GM23338 (cell line): ENCODE data around the gene PPDPF.

Experiments
- CREB1 ChIP-seq: fragments of 250-450 bp; sonication (Bioruptor Pico); IDR thresholded peaks from 2 replicates; pipeline ENCODE4 v1.5.0; 2020; ENCODE audit warnings: low read depth, mild to moderate bottlenecking, moderate library complexity
- EZH2 ChIP-seq: fragments of 200-600 bp; sonication (generic); IDR thresholded peaks from one replicate; pipeline ENCODE4 v1.8.0; 2017; ENCODE audit warnings: antibody characterized with exemption, mild to moderate bottlenecking, low read depth; ENCODE audit not compliant: unreplicated experiment
- EZH2phosphoT487 ChIP-seq: fragments of 200-600 bp; sonication (generic); IDR thresholded peaks from one replicate; pipeline ENCODE4 v1.8.1; 2018; ENCODE audit warnings: antibody characterized with exemption; ENCODE audit not compliant: unreplicated experiment
- JUNB ChIP-seq: IDR thresholded peaks from one replicate; pipeline ENCODE4 v1.6.1; 2016; ENCODE audit warnings: antibody characterized with exemption; ENCODE audit not compliant: unreplicated experiment
- POLR2AphosphoS5 ChIP-seq: IDR thresholded peaks from 2 replicates; pipeline ENCODE4 v1.6.1; 2016; ENCODE audit warnings: antibody characterized with exemption, low read depth
- STAT1 ChIP-seq: IDR thresholded peaks from one replicate; pipeline ENCODE4 v1.6.1; 2016; ENCODE audit warnings: antibody characterized with exemption; ENCODE audit not compliant: unreplicated experiment
- ZNF331 ChIP-seq: fragments of 250-450 bp; sonication (Bioruptor Pico); IDR thresholded peaks from 2 replicates; pipeline ENCODE4 v1.5.0; 2020; ENCODE audit warnings: low read depth, mild to moderate bottlenecking, moderate library complexity
- TF ChIP-seq, protein P1 (sequence below): IDR thresholded peaks from one replicate; pipeline ENCODE4 v1.6.1; 2018; ENCODE audit warnings: antibody characterized with exemption; ENCODE audit not compliant: unreplicated experiment
- TF ChIP-seq, protein P2 (sequence below), 2 experiments: fragments of 200-600 bp in 1 of 2; sonication (generic) in 1 of 2; conservative IDR thresholded peaks; 2 replicates each; pipeline versions ENCODE4 v1.5.1 to v1.6.1; 2016 to 2017; ENCODE audit warnings: antibody characterized with exemption in 2 of 2, low read depth in 2 of 2, mild to moderate bottlenecking in 2 of 2, moderate library complexity in 1 of 2
- TF ChIP-seq, protein P3 (sequence below): IDR thresholded peaks from 2 replicates; pipeline ENCODE4 v1.6.1; 2016; ENCODE audit warnings: antibody characterized with exemption

DNA sequence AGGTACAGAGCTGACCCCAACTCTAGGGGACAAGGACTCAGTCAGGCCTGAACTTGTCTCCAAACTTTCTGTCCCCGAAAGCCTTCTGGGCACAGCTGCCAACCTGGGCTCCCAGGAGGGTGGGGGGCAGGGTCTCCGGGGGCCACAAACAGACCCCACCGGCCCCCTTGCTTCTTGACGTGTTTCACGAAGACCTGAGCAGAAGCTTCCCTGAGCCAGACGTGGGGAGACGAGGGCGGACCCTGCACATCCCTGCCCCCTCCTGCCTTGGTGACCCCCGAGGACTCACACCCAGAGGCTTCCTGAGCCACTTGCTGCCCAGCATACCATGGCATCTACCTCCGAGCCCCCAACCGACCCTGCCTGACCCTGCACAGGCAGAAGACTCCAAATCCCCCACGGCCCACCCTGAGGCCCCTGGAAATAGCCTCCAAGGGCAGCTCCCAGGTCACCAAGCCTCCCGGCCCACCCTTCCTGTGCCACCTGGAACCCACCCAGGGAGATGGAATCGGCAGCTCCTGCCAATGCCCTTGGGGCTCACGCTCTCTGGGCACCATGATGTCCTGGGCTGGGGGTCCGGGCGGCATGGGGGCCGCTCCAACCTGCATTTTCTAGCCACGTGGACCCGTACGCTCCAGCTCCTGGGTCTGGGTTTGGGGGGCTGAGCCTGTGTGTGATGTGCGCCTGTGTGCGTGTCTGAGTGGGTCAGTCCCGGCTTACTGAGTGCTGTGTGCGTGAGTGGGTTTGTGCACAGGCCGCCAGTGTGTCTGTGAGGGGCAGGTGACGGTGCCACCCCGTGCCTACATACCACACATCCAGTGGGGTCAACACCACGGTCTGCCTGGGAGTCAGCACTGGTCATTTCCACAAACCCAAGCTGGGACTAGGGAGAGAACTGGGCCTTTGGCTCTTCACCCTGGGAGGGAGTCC is 19.1 kb downstream of the PPDPF start:
- TF ChIP-seq EZH2phosphoT487 (no peak), EZH2 (no peak), POLR2AphosphoS5 (no peak), CREB1 (CRISPR knock-in tag) (no peak), STAT1 (no peak), ZNF331 (CRISPR knock-in tag) (no peak), JUNB (no peak)
- TF ChIP-seq, protein P1, sequence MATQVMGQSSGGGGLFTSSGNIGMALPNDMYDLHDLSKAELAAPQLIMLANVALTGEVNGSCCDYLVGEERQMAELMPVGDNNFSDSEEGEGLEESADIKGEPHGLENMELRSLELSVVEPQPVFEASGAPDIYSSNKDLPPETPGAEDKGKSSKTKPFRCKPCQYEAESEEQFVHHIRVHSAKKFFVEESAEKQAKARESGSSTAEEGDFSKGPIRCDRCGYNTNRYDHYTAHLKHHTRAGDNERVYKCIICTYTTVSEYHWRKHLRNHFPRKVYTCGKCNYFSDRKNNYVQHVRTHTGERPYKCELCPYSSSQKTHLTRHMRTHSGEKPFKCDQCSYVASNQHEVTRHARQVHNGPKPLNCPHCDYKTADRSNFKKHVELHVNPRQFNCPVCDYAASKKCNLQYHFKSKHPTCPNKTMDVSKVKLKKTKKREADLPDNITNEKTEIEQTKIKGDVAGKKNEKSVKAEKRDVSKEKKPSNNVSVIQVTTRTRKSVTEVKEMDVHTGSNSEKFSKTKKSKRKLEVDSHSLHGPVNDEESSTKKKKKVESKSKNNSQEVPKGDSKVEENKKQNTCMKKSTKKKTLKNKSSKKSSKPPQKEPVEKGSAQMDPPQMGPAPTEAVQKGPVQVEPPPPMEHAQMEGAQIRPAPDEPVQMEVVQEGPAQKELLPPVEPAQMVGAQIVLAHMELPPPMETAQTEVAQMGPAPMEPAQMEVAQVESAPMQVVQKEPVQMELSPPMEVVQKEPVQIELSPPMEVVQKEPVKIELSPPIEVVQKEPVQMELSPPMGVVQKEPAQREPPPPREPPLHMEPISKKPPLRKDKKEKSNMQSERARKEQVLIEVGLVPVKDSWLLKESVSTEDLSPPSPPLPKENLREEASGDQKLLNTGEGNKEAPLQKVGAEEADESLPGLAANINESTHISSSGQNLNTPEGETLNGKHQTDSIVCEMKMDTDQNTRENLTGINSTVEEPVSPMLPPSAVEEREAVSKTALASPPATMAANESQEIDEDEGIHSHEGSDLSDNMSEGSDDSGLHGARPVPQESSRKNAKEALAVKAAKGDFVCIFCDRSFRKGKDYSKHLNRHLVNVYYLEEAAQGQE = no peak
- TF ChIP-seq, protein P2, sequence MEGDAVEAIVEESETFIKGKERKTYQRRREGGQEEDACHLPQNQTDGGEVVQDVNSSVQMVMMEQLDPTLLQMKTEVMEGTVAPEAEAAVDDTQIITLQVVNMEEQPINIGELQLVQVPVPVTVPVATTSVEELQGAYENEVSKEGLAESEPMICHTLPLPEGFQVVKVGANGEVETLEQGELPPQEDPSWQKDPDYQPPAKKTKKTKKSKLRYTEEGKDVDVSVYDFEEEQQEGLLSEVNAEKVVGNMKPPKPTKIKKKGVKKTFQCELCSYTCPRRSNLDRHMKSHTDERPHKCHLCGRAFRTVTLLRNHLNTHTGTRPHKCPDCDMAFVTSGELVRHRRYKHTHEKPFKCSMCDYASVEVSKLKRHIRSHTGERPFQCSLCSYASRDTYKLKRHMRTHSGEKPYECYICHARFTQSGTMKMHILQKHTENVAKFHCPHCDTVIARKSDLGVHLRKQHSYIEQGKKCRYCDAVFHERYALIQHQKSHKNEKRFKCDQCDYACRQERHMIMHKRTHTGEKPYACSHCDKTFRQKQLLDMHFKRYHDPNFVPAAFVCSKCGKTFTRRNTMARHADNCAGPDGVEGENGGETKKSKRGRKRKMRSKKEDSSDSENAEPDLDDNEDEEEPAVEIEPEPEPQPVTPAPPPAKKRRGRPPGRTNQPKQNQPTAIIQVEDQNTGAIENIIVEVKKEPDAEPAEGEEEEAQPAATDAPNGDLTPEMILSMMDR (conservative IDR thresholded peaks at IDR 0.05; ENCODE audit: low read depth in 2 of 2) = no peak
- TF ChIP-seq, protein P3, sequence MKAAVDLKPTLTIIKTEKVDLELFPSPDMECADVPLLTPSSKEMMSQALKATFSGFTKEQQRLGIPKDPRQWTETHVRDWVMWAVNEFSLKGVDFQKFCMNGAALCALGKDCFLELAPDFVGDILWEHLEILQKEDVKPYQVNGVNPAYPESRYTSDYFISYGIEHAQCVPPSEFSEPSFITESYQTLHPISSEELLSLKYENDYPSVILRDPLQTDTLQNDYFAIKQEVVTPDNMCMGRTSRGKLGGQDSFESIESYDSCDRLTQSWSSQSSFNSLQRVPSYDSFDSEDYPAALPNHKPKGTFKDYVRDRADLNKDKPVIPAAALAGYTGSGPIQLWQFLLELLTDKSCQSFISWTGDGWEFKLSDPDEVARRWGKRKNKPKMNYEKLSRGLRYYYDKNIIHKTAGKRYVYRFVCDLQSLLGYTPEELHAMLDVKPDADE = no peak
